Erythroblast (primary cell): ENCODE data around the gene CR2.
A peak's percentile ranks its signal among the peaks of the same experiment; 100 is the strongest.

Source experiments
- DNase-seq, 2 experiments: peaks; one replicate each; lab custom pipeline; 2025; lab: John Stamatoyannopoulos, UW
- GATA1 ChIP-seq: IDR thresholded peaks from 2 replicates; pipeline ENCODE4 v1.6.1; 2011; ENCODE audit warnings: low read depth, mild to moderate bottlenecking, control low read depth, low read length, moderate library complexity
- POLR2A ChIP-seq: IDR thresholded peaks from 2 replicates; pipeline ENCODE4 v1.6.1; 2011; ENCODE audit warnings: mild to moderate bottlenecking, low read length

Gene CR2

GRCh38 chr1:207454046-207454964 lies at the start of gene CR2:
CR2 (plus strand) TSS chr1:207454328; CDS start chr1:207454419, 91 bp downstream.
- peak; percentile 61 to 69 for DNase-seq
- TF ChIP-seq POLR2A (no peak), GATA1 (no peak)

GRCh38 chr1:207404849-207405525 lies 49.1 kb upstream of the CR2 start:
- peak; percentile 75 to 81 for DNase-seq
- TF ChIP-seq GATA1 (no peak), POLR2A (no peak)

GRCh38 chr1:207405814-207406213 lies 48.3 kb upstream of the CR2 start:
- peak in 1 of 2 experiments; percentile 10 for DNase-seq
- TF ChIP-seq GATA1 (no peak), POLR2A (no peak)

- peak; percentile 45 to 53 for DNase-seq
- TF ChIP-seq GATA1 (no peak), POLR2A (no peak)
Measured at GRCh38 chr1:207407655-207408260, 46.4 kb upstream of the CR2 start.

- TF ChIP-seq GATA1 (no peak), POLR2A (no peak)
- DNase-seq = no peak
Measured at GRCh38 chr1:207412845-207413244, 41.3 kb upstream of the CR2 start.

- TF ChIP-seq POLR2A (no peak), GATA1 (no peak)
- DNase-seq = no peak
Measured at GRCh38 chr1:207414606-207415108, 39.5 kb upstream of the CR2 start.

GRCh38 chr1:207417076-207417475 lies 37.1 kb upstream of the CR2 start:
- no peak for TF ChIP-seq POLR2A
- TF ChIP-seq GATA1 = no peak

GRCh38 chr1:207418351-207418750 lies 35.8 kb upstream of the CR2 start:
- TF ChIP-seq GATA1 (no peak), POLR2A (no peak)
- no peak for DNase-seq

More at GRCh38 chr1:207417076-207417475, 37.1 kb upstream of the CR2 start:
- DNase-seq = no peak

- no peak for DNase-seq
- TF ChIP-seq GATA1 (no peak), POLR2A (no peak)
Measured at GRCh38 chr1:207420109-207420508, 34.0 kb upstream of the CR2 start.

- DNase-seq = no peak
- TF ChIP-seq GATA1 = no peak
- TF ChIP-seq POLR2A = no peak
Measured at GRCh38 chr1:207421078-207421477, 33.0 kb upstream of the CR2 start.

GRCh38 chr1:207423560-207424292 lies 30.4 kb upstream of the CR2 start:
- no peak for DNase-seq
- no peak for TF ChIP-seq POLR2A
- no peak for TF ChIP-seq GATA1

GRCh38 chr1:207424570-207425131 lies 29.5 kb upstream of the CR2 start:
- DNase-seq = peak; percentile 9 to 20
- TF ChIP-seq POLR2A (no peak), GATA1 (no peak)

- TF ChIP-seq GATA1 (no peak), POLR2A (no peak)
Measured at GRCh38 chr1:207427832-207428585, 26.1 kb upstream of the CR2 start.

More at GRCh38 chr1:207427832-207428585, 26.1 kb upstream of the CR2 start:
- DNase-seq = peak; percentile 55 to 78
